GOT3 (cell line): ENCODE data around the gene RAVER2.

Experiments
- DNase-seq: peaks from one replicate; lab custom pipeline; 2025; ENCODE audit warnings: mixed read lengths; lab: John Stamatoyannopoulos, UW

The RAVER2 gene

DNA sequence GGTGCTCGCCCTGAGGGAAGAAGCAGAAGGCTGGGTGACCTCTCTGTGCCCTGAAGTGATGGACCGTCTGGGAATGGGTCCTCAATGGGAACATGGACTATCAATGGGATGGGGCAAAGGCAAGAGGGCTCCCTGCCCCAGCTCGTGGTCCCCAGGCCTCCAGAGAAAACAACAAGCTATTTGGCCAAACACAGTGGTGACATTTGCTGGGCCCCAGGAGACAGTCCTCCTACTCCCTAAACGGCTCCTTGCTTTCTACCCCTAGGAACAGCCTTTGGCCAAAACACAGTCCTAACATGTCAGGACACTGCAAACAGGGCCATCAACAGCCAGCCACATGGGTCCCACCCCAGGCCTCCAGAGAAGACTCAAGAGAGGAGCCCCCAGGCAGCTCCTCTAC, 102.8 kb downstream of the RAVER2 start:
- no peak for DNase-seq

DNA sequence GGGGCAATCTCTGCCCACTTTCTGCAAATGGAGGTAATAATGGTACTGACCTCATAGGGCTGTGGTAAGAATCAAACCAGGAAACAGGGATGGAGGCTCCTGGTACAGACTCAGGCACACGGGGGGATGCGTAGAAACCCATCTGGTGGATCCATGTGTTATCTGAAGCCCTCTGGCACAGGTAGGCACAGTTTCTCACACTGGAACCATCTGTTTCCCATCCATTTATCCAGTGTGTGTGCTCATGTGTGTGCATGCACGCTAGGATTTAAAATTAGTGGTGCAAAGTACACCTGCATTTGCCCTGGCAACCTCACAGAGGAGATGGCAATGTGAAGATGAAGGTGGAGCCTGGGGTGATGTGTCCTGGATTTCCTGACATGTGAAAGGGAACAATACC, 103.3 kb downstream of the RAVER2 start:
- no peak for DNase-seq

DNA sequence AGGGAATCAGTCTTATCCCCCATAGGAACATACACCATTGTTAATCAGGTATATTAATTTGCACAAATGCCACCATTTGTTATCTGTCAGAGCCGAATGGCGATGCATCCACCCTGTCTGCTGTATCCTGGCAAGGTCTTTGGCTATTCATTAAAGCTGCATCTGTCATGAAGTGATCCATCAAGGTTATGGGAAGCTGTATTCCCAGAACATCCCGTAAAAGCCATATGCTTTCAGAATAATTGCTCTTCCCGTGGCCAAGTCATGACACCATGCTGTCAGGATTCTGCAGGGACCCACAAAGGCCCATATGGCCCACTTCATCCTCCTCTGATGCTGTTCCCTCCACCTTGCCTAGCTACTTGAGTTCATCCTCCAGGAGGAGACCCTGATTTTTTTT, 103.9 kb downstream of the RAVER2 start:
- no peak for DNase-seq

GRCh38 chr1:64849942-64850341, 105.1 kb downstream of the RAVER2 start:
- no peak for DNase-seq

DNA sequence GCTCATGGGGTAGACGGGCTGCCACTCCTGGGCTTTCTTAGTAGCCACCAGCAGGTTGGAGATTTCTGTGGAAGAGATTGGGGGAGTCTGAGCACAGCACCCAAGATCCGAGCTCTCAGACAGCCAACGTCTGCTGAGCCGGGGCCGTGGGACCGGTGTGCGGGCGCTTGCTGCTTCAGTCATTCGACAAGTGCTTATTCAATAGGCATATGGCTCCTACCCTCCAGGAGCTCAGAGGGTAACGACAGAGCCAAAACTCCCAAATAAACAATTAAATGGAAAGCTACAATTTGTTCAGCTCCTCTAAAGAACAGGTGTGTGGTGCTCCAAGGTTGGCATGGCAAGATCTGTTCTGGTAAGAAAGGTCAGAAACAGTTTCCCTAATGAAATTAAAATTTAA, 106.0 kb downstream of the RAVER2 start:
- DNase-seq = no peak

GRCh38 chr1:64851664-64852063, 106.8 kb downstream of the RAVER2 start:
- no peak for DNase-seq

DNA sequence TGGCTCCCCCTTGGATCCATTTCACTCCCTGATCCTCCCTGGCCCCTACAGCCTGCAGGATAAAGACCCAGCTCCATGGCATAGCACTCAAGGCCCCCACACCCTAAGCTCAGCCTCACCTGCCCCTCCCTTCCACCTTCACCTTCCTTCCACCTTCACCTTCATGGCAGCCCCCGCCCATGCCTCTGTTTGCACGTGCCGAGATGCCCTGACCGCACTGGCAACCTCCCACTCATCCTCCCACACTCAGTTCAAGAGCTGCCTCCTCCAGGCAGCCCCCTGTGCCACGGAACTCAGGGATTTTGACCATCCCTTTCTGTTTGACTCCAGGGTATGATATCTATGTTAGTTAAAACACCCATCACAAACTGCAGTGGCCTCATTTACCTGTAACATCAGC, 109.8 kb downstream of the RAVER2 start:
- DNase-seq = no peak

DNA sequence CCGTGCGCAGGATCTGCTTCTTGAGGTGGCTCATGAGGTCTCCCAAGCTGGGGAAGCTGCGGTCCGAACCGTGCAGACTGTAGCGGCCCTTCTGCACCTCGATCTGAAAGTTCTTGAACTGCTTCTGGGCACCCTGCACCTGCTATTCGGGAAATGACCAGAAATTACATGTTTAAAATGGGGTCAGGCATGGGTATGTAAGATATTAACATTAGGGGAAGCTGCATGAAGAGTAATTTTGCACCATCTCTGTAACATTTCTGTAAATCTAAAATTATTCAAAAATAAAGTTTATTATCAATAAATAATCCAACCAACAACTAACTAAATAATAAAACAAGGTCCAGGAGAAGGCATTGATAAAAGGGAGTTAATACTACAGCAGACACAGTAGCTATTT, 110.7 kb downstream of the RAVER2 start:
- no peak for DNase-seq

DNA sequence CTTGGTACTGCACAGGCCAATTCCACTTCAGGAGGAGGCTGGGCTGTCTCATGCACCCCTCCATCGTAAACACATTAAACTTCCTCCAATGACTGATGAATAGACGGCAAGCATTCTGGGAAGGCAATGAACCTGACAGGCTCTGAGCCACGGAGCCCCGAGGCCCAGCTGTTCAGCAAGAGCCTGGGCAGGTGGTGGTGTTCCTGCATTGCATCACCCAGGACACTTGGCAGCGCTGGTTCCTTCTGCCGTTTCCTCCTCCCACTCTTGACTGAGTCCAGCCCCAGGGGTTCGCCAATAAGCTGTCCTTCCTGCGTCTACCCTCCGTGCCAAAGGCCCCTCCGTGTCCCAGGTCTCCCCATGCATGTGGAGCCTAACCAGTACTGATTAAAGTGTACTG, 111.7 kb downstream of the RAVER2 start:
- no peak for DNase-seq

DNA sequence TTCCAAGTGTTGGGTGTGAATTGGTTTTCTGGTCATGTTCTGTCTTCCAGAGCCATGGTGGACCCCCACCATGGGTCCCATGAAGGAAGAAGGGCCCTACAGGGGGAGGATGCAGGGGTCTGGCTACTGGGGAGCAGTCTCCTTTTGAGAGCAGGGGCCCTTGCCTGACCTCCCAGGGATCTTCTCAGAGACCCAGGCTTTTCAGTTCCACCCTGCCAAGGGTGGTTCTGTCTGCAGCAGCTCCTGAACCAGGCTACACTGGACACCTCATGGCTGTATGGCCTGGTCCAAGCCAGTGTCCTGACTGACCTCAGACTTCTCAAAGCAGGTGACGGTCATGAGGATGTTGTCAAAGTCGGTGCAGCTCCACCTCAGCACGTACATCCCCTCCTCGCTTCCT, 112.5 kb downstream of the RAVER2 start:
- DNase-seq = no peak

- no peak for DNase-seq
Measured at GRCh38 chr1:64861611-64862010, 116.7 kb downstream of the RAVER2 start.

- no peak for DNase-seq
Measured at GRCh38 chr1:64864018-64864940, 119.4 kb downstream of the RAVER2 start.

DNA sequence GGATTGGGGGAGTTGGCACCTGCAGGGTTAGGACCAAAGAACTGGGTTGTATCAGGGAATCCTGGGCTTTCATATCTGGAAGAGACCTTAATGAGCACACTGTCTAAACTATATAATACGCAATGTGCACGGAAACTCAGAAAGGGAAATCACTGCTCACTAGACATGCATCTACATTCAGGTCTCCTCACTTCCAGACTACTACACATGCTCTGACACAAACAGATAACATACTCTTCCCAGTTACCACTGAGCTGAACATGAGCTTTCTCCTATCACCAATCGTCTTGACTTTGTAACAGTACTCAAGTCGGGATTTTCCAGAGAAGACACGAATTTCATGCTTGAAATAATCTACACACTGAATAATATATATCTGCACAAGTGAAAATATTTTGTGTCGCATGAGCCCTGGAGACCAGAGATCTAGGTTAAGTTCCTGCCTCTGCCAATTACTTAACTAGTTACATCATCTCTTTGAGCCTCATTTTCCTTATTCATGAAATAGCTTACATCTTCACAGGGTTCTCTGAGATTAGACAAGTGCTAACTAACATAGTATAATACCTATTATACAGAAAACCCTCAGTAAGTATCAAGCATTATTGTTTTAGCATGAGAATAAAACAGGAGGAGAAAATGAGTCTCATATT, 120.4 kb downstream of the RAVER2 start:
- DNase-seq = no peak

DNA sequence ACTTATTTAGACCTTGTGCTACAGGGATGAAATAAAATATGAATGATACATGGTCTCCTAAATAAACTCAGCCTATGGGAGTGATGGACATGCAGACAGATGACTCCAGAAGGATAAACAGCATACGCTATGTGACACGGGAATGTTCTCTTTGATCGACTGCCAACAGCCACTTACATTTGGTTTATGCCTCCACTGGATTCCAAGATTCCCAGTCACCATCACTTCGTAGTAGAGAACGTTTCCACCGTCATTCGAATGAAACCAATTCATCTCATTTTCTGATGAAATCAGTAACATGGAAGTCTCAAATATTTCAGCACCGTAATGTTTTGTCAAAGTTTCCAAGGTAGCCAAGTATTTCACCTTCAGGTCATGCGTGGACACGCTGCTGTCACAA, 121.8 kb downstream of the RAVER2 start:
- DNase-seq = no peak

- DNase-seq = no peak
Measured at GRCh38 chr1:64867266-64867665, 122.4 kb downstream of the RAVER2 start.

GRCh38 chr1:64871256-64871655, 126.4 kb downstream of the RAVER2 start:
- no peak for DNase-seq

DNA sequence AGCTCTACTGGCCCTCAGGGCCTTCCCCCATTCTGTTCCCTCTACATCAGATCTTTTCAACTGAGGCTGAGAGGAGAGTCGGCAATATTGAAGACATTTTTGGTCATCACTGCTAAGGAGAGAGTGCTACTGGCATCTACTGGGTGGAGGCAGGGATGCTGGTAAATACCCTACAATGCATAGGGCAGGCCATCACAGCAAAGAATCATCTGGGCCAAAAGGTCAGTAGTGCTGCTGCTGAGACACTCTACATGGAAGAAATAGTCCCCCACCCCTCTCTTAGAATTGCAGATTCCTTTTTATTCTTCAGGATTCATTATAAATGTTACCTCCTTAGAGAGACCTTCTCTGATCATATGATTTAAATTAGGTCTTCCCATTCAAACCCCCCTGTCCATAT, 127.2 kb downstream of the RAVER2 start:
- DNase-seq = no peak

- DNase-seq = no peak
Measured at GRCh38 chr1:64873576-64873975, 128.7 kb downstream of the RAVER2 start.

GRCh38 chr1:64874666-64875065, 129.8 kb downstream of the RAVER2 start:
- DNase-seq = no peak

GRCh38 chr1:64875101-64875500, 130.2 kb downstream of the RAVER2 start:
- DNase-seq = no peak

DNA sequence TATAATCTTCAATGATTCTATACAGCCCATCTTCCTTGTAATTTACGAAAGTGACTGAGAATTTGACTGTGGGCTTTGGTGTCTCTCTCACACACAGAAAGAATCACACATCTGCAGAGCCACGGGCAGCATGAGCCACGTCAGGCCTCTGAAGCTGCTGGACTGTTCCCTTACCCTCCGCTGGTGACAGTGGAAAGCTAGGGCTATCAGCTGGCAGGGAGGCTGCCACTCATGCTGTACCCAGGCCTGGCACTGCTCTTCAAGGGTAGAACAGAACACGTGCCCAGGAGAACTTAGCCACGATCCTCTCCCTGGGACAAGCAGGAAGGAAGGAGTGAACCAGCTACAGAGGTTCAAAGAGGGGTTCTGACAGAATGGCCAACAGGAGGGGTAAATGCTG, 130.7 kb downstream of the RAVER2 start:
- DNase-seq = no peak

GRCh38 chr1:64877151-64877550, 132.3 kb downstream of the RAVER2 start:
- DNase-seq = no peak

GRCh38 chr1:64877598-64877997, 132.7 kb downstream of the RAVER2 start:
- DNase-seq = no peak

DNA sequence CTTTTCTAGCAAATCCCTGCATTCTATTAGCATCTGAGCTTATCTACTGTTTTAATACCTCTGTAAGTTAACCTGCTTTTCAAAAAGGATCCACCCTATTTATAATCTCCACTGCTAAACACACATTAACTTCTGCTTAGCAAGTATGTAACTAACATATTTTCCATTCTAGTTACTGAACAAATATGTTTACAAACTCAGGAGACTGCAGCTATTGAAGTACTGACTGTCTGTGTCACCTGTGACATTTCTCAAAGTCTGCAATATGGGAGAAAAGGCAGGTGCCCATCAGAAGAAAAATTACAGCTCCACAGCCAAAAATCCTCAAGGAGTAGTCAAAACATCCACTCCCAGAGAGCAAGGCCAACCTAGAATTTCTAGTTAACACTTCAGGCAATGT, 133.2 kb downstream of the RAVER2 start:
- no peak for DNase-seq
